Astrocyte (in vitro differentiated cells and primary cell): ENCODE data around the gene OR2W1. TPM values are rescaled to one million over a fixed set of nuclear protein-coding genes. Genes with fewer than 3 reads are reported as not detected.
A peak's percentile ranks its signal among the peaks of the same experiment; 100 is the strongest.

Source experiments
- DNase-seq: peaks from one replicate; pipeline ENCODE4 v3.0.0-alpha.2; 2010; ENCODE audit warnings: low read depth
- FAIRE-seq: peaks from 2 replicates; lab custom pipeline; 2011; peaks lifted over from hg19 to GRCh38; lab: Jason Lieb, UNC
- H2AFZ ChIP-seq: 2 replicates; pipeline ENCODE4 v1.6.0; 2012; ENCODE audit warnings: low read depth, low read length, inconsistent platforms
- H3K27ac ChIP-seq: 2 replicates; pipeline ENCODE4 v1.5.1; 2011; ENCODE audit warnings: low read depth, low read length, inconsistent platforms
- H3K27me3 ChIP-seq: 2 replicates; pipeline ENCODE4 v1.6.0; 2011; ENCODE audit warnings: low read length, inconsistent platforms; ENCODE audit not compliant: insufficient read depth
- H3K36me3 ChIP-seq: 2 replicates; pipeline ENCODE4 v1.5.1; 2011; ENCODE audit warnings: low read length, inconsistent platforms; ENCODE audit not compliant: insufficient read depth
- H3K4me1 ChIP-seq: 2 replicates; pipeline ENCODE4 v1.5.1; 2011; ENCODE audit warnings: low read length, inconsistent platforms; ENCODE audit not compliant: insufficient read depth
- H3K4me2 ChIP-seq: 2 replicates; pipeline ENCODE4 v1.6.0; 2012; ENCODE audit warnings: low read length, inconsistent platforms
- H3K4me3 ChIP-seq: 2 replicates; pipeline ENCODE4 v1.5.1; 2011; ENCODE audit warnings: low read depth, mild to moderate bottlenecking, low read length, inconsistent platforms; ENCODE audit not compliant: insufficient read depth
- H3K79me2 ChIP-seq: 2 replicates; pipeline ENCODE4 v1.6.0; 2012; ENCODE audit warnings: mild to moderate bottlenecking, low read length, inconsistent platforms; ENCODE audit not compliant: insufficient read depth
- H3K9ac ChIP-seq: 2 replicates; pipeline ENCODE4 v1.6.0; 2012; ENCODE audit warnings: mild to moderate bottlenecking, low read length, inconsistent platforms
- H3K9me3 ChIP-seq: 2 replicates; pipeline ENCODE4 v1.5.1; 2012; ENCODE audit warnings: low read depth, mild to moderate bottlenecking, low read length, inconsistent platforms; ENCODE audit not compliant: insufficient read depth
- H4K20me1 ChIP-seq: 2 replicates; pipeline ENCODE4 v1.6.0; 2012; ENCODE audit warnings: low read length, inconsistent platforms; ENCODE audit not compliant: insufficient read depth
- H3K27ac Mint-ChIP-seq: one replicate; pipeline ENCODE4 v1.8.0; 2021; ENCODE audit warnings: mild to moderate bottlenecking, mixed read lengths; ENCODE audit not compliant: unreplicated experiment
- H3K27me3 Mint-ChIP-seq: one replicate; pipeline ENCODE4 v1.8.0; 2021; ENCODE audit warnings: low read depth, mixed read lengths; ENCODE audit not compliant: unreplicated experiment
- H3K36me3 Mint-ChIP-seq: one replicate; pipeline ENCODE4 v1.8.0; 2021; ENCODE audit warnings: low read depth, mixed read lengths; ENCODE audit not compliant: unreplicated experiment
- H3K4me1 Mint-ChIP-seq: one replicate; pipeline ENCODE4 v1.8.0; 2021; ENCODE audit warnings: low read depth, mixed read lengths; ENCODE audit not compliant: unreplicated experiment
- H3K4me3 Mint-ChIP-seq: one replicate; pipeline ENCODE4 v1.8.0; 2021; ENCODE audit warnings: mild to moderate bottlenecking, moderate library complexity, mixed read lengths; ENCODE audit not compliant: unreplicated experiment
- H3K9me3 Mint-ChIP-seq: one replicate; pipeline ENCODE4 v1.8.0; 2021; ENCODE audit warnings: mild to moderate bottlenecking, mixed read lengths; ENCODE audit not compliant: unreplicated experiment
- CTCF ChIP-seq: IDR thresholded peaks from 2 replicates; pipeline ENCODE4 v1.5.1; 2011; ENCODE audit warnings: low read depth, mild to moderate bottlenecking, inconsistent platforms, low read length, moderate library complexity; ENCODE audit not compliant: insufficient read depth
- EZH2 ChIP-seq: IDR thresholded peaks from 2 replicates; pipeline ENCODE4 v1.6.1; 2012; ENCODE audit warnings: mild to moderate bottlenecking, low read length, inconsistent platforms; ENCODE audit not compliant: insufficient read depth
- total RNA-seq: library from RNA; stranded (reverse); gene quantifications from 2 replicates; pipeline ENCODE4 v1.2.1, GENCODE V29; 2021

Gene OR2W1
- total RNA-seq, 1 donor from 2014 or later, result not detected

GRCh38 chr6:29014729-29015608 is 30.0 kb downstream of the OR2W1 start:
- FAIRE-seq (no peak), DNase-seq (peak; percentile 39)
- Mint-ChIP-seq H3K4me1 (peaks cover 4% of the 10 kb centered on the region), H3K36me3 (no peaks in the 10 kb centered on the region), H3K27me3 (peaks cover 22% of the 10 kb centered on the region), H3K9me3 (no peaks in the 10 kb centered on the region), H3K27ac (no peak overlapping the region), H3K4me3 (peak overlapping the region; percentile 45)
- no peak overlapping the region for H3K27ac ChIP-seq
- H3K4me3 ChIP-seq, result no peak overlapping the region
- H4K20me1 ChIP-seq, result no peaks in the 10 kb centered on the region
- no peaks in the 10 kb centered on the region for H3K36me3 ChIP-seq
- TF ChIP-seq EZH2, result no peak
- no peak for TF ChIP-seq CTCF
- no peak overlapping the region for H3K9ac ChIP-seq
- H3K4me2 ChIP-seq, result peak overlapping the region; percentile 17
- H2AFZ ChIP-seq, result peak overlapping the region; percentile 16
- H3K27me3 ChIP-seq, result peaks cover 5% of the 10 kb centered on the region
- no peaks in the 10 kb centered on the region for H3K9me3 ChIP-seq
- H3K79me2 ChIP-seq, result no peaks in the 10 kb centered on the region
- no peaks in the 10 kb centered on the region for H3K4me1 ChIP-seq

- H3K36me3 Mint-ChIP-seq, result no peaks in the 10 kb centered on the region
- peak overlapping the region; percentile 89 for H3K4me2 ChIP-seq
- H2AFZ ChIP-seq, result peak overlapping the region; percentile 92
- H3K27ac ChIP-seq, result no peak overlapping the region
- H3K79me2 ChIP-seq, result no peaks in the 10 kb centered on the region
- no peaks in the 10 kb centered on the region for H3K9me3 Mint-ChIP-seq
- peak overlapping the region; percentile 35 for H3K27ac Mint-ChIP-seq
- DNase-seq, result peak; percentile 60
- peak overlapping the region; percentile 85 for H3K4me3 Mint-ChIP-seq
- H3K27me3 ChIP-seq, result no peaks in the 10 kb centered on the region
- H3K27me3 Mint-ChIP-seq, result peaks cover 19% of the 10 kb centered on the region
- peaks cover 4% of the 10 kb centered on the region for H3K4me1 Mint-ChIP-seq
- no peaks in the 10 kb centered on the region for H4K20me1 ChIP-seq
- no peaks in the 10 kb centered on the region for H3K9me3 ChIP-seq
- H3K4me1 ChIP-seq, result no peaks in the 10 kb centered on the region
- TF ChIP-seq EZH2 (no peak), CTCF (no peak)
- peak overlapping the region; percentile 68 for H3K4me3 ChIP-seq
- H3K9ac ChIP-seq, result peak overlapping the region; percentile 65
- no peaks in the 10 kb centered on the region for H3K36me3 ChIP-seq
- FAIRE-seq, result no peak
These were observed 33.7 kb downstream of the OR2W1 start for GRCh38 chr6:29011276-29011734.

- Histone ChIP-seq H3K4me3 (no peak overlapping the region), H3K4me1 (no peaks in the 10 kb centered on the region), H2AFZ (no peak overlapping the region), H3K27me3 (no peaks in the 10 kb centered on the region), H3K9me3 (no peaks in the 10 kb centered on the region), H3K36me3 (no peaks in the 10 kb centered on the region), H4K20me1 (no peaks in the 10 kb centered on the region), H3K9ac (no peak overlapping the region), H3K4me2 (no peak overlapping the region), H3K79me2 (no peaks in the 10 kb centered on the region), H3K27ac (no peak overlapping the region)
- H3K36me3 Mint-ChIP-seq, result no peaks in the 10 kb centered on the region
- H3K27ac Mint-ChIP-seq, result no peak overlapping the region
- no peaks in the 10 kb centered on the region for H3K9me3 Mint-ChIP-seq
- FAIRE-seq, result no peak
- no peak for DNase-seq
- H3K4me1 Mint-ChIP-seq, result peaks cover 4% of the 10 kb centered on the region
- H3K4me3 Mint-ChIP-seq, result no peak overlapping the region
- TF ChIP-seq CTCF (no peak), EZH2 (no peak)
- H3K27me3 Mint-ChIP-seq, result peaks cover 17% of the 10 kb centered on the region
These were observed 35.6 kb downstream of the OR2W1 start for GRCh38 chr6:29009358-29009757.
